HepG2 (cell line): ENCODE results near the gene LGALS4. TPM values are rescaled to one million over a fixed set of nuclear protein-coding genes. Genes with fewer than 3 reads are reported as not detected.

Experiments used
- GPN1 ChIP-seq: sonication (generic); formaldehyde crosslinking; IDR thresholded peaks from 2 replicates; pipeline ENCODE4 v1.5.1; 2020; ENCODE audit warnings: missing genetic modification reagents, borderline replicate concordance
- NFE2L2 ChIP-seq: fragments of 150-350 bp; IDR thresholded peaks from 2 replicates; pipeline ENCODE4 v1.6.1; 2014; ENCODE audit warnings: low read length
- NR2F1 ChIP-seq, 2 experiments: fragments of 450-650 bp in 1 of 2; formaldehyde crosslinking in 1 of 2; IDR thresholded peaks; 2 replicates each; pipeline versions ENCODE4 v1.5.0 to v1.6.1; 2016 to 2020; ENCODE audit warnings: mild to moderate bottlenecking in 1 of 2, missing compliant biosample characterization in 1 of 2, missing genetic modification reagents in 1 of 2, moderate library complexity in 1 of 2
- TARDBP ChIP-seq: sonication (generic); formaldehyde crosslinking; IDR thresholded peaks from 2 replicates; pipeline ENCODE4 v1.8.0; 2022; ENCODE audit warnings: mild to moderate bottlenecking, missing genetic modification reagents
- TEF ChIP-seq: sonication (generic); formaldehyde crosslinking; IDR thresholded peaks from 2 replicates; pipeline ENCODE4 v1.5.0; 2020; ENCODE audit warnings: missing genetic modification reagents
- TOE1 ChIP-seq: sonication (generic); formaldehyde crosslinking; IDR thresholded peaks from 2 replicates; pipeline ENCODE4 v1.4.0; 2020; ENCODE audit warnings: mild to moderate bottlenecking, missing genetic modification reagents
- ZBTB25 ChIP-seq: IDR thresholded peaks from 2 replicates; pipeline ENCODE4 v1.6.1; 2018; ENCODE audit warnings: missing genetic modification reagents
- ZBTB4 ChIP-seq: sonication (generic); formaldehyde crosslinking; IDR thresholded peaks from 2 replicates; pipeline ENCODE4 v1.4.0; 2020; ENCODE audit warnings: missing genetic modification reagents, mild to moderate bottlenecking, borderline replicate concordance
- ZNF230 ChIP-seq: sonication (generic); formaldehyde crosslinking; IDR thresholded peaks from 2 replicates; pipeline ENCODE4 v1.4.0; 2020; ENCODE audit warnings: mild to moderate bottlenecking, missing genetic modification reagents
- ZNF570 ChIP-seq: sonication (generic); formaldehyde crosslinking; IDR thresholded peaks from 2 replicates; pipeline ENCODE4 v1.4.0; 2020; ENCODE audit warnings: mild to moderate bottlenecking, missing genetic modification reagents, borderline replicate concordance
- ZNF639 ChIP-seq: conservative IDR thresholded peaks from 2 replicates; pipeline ENCODE4 v1.6.1; 2018; ENCODE audit warnings: missing genetic modification reagents
- polyA plus RNA-seq, 8 experiments: library from polyadenylated mRNA; depleted of rRNA in 3 of 8; stranded (reverse) in 7 of 8; unstranded in 1 of 8; fragments of >200 nt; fragmentation: Illumina TruSeq in 4 of 8; extraction: Trizol in 4 of 8; gene quantifications; 2 replicates each; pipeline versions ENCODE4 v1.2.1 to v1.2.3, GENCODE V29; 2011 to 2016; ENCODE audit warnings: low read depth in 4 of 8, missing spikeins in 1 of 8, mixed read lengths in 1 of 8; ENCODE audit not compliant: insufficient read depth in 1 of 8
- total RNA-seq, 5 experiments: library from RNA; depleted of rRNA; stranded (reverse); fragments of >200 nt; fragmentation: Illumina TruSeq; extraction: Trizol; gene quantifications; 2 replicates each; pipeline ENCODE4 v1.2.3, GENCODE V29; 2016; ENCODE audit warnings: low read depth in 1 of 5
- TF ChIP-seq, protein P1 (sequence below): sonication (generic); formaldehyde crosslinking; IDR thresholded peaks from 2 replicates; pipeline ENCODE4 v1.8.0; 2022; ENCODE audit warnings: mild to moderate bottlenecking, missing genetic modification reagents; ENCODE audit not compliant: insufficient replicate concordance
- TF ChIP-seq, protein P2 (sequence below), 2 experiments: sonication (generic) in 1 of 2; formaldehyde crosslinking in 1 of 2; IDR thresholded peaks; 2 replicates each; pipeline versions ENCODE4 v1.4.0 to v1.6.1; 2018 to 2020; ENCODE audit warnings: missing genetic modification reagents in 2 of 2, borderline replicate concordance in 1 of 2, low read depth in 1 of 2, mild to moderate bottlenecking in 1 of 2, missing biosample characterization in 1 of 2
- TF ChIP-seq, protein P3 (sequence below): sonication (generic); formaldehyde crosslinking; IDR thresholded peaks from 2 replicates; pipeline ENCODE4 v1.4.0; 2020; ENCODE audit warnings: mild to moderate bottlenecking, low read depth, missing genetic modification reagents

LGALS4 gene
- total and polyA plus RNA-seq, 2 of the 13 experiments (the other 11 are each of a cell fraction or from before 2014, with no cell fraction given), result 0.24 to 0.71 TPM

DNA sequence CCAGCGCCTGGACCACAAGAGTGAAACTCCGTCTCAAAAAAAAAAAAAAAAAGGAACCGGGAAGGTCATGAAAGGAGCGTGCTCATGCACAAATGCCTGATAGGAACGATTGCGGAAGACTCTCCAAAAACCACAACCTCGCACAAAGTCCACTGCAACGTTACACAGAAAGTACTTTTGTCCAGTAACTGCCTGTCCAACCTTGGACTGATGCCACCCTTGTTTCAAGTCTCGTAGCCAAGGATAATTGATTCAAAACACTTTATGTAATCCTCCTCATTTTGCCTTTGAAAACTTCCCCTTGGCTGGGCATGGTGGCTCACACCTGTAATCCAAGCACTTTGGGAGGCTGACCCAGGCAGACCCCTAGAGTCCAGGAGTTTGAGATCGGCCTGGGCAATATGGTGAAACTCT lies 53.1 kb downstream of the LGALS4 start (continued):
- peak; percentile 96 for TF ChIP-seq TARDBP (CRISPR knock-in tag)
- no peak; the same call in 1 of the 2 replicates for TF ChIP-seq ZBTB25 (CRISPR knock-in tag)
- TF ChIP-seq NFE2L2, result no peak
- peak; percentile 16 to 53; a peak in 2 of 4 replicates for TF ChIP-seq NR2F1 (CRISPR knock-in tag; IDR thresholded peaks at IDR 0.05)
- TF ChIP-seq, protein P1, sequence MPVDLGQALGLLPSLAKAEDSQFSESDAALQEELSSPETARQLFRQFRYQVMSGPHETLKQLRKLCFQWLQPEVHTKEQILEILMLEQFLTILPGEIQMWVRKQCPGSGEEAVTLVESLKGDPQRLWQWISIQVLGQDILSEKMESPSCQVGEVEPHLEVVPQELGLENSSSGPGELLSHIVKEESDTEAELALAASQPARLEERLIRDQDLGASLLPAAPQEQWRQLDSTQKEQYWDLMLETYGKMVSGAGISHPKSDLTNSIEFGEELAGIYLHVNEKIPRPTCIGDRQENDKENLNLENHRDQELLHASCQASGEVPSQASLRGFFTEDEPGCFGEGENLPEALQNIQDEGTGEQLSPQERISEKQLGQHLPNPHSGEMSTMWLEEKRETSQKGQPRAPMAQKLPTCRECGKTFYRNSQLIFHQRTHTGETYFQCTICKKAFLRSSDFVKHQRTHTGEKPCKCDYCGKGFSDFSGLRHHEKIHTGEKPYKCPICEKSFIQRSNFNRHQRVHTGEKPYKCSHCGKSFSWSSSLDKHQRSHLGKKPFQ (CRISPR knock-in tag), result no peak
- TF ChIP-seq ZNF639 (CRISPR knock-in tag), result no peak
- TF ChIP-seq TOE1 (CRISPR knock-in tag), result no peak
- TF ChIP-seq, protein P2, sequence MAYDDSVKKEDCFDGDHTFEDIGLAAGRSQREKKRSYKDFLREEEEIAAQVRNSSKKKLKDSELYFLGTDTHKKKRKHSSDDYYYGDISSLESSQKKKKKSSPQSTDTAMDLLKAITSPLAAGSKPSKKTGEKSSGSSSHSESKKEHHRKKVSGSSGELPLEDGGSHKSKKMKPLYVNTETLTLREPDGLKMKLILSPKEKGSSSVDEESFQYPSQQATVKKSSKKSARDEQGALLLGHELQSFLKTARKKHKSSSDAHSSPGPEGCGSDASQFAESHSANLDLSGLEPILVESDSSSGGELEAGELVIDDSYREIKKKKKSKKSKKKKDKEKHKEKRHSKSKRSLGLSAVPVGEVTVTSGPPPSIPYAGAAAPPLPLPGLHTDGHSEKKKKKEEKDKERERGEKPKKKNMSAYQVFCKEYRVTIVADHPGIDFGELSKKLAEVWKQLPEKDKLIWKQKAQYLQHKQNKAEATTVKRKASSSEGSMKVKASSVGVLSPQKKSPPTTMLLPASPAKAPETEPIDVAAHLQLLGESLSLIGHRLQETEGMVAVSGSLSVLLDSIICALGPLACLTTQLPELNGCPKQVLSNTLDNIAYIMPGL (CRISPR knock-in tag; IDR thresholded peaks at IDR 0.05; ENCODE audit: borderline replicate concordance in 1 of 2, low read depth in 1 of 2), result no peak
- TF ChIP-seq ZNF570 (CRISPR knock-in tag), result no peak
- TF ChIP-seq, protein P3, sequence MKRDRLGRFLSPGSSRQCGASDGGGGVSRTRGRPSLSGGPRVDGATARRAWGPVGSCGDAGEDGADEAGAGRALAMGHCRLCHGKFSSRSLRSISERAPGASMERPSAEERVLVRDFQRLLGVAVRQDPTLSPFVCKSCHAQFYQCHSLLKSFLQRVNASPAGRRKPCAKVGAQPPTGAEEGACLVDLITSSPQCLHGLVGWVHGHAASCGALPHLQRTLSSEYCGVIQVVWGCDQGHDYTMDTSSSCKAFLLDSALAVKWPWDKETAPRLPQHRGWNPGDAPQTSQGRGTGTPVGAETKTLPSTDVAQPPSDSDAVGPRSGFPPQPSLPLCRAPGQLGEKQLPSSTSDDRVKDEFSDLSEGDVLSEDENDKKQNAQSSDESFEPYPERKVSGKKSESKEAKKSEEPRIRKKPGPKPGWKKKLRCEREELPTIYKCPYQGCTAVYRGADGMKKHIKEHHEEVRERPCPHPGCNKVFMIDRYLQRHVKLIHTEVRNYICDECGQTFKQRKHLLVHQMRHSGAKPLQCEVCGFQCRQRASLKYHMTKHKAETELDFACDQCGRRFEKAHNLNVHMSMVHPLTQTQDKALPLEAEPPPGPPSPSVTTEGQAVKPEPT (CRISPR knock-in tag), result 0 out of 2 replicates have a peak, but pooled peaks have one; percentile 61
- no peak for TF ChIP-seq ZNF230 (CRISPR knock-in tag)
- TF ChIP-seq GPN1 (CRISPR knock-in tag), result no peak
- 0 out of 2 replicates have a peak, but pooled peaks have one; percentile 65 for TF ChIP-seq ZBTB4 (CRISPR knock-in tag)
- TF ChIP-seq TEF (CRISPR knock-in tag), result peak; percentile 85; the same call in 1 of the 2 replicates
